ENCODE data around the gene SUSD4. TPM values are rescaled to one million over a fixed set of nuclear protein-coding genes. Genes with fewer than 3 reads are reported as not detected.

SUSD4 gene
- total and polyA plus RNA-seq, 2 of the 4 experiments (the other 2 are of a cell fraction), result 1.8 to 2.7 TPM

GRCh38 chr1:223257856-223258550 is 106.0 kb downstream of the SUSD4 start:
- in situ Hi-C loops (cut with MboI; ENCODE audit: low sequenced_read_pairs) (no loop called here), intact Hi-C loops (cut with micrococcal nuclease) (no loop called here), dilution Hi-C loops (cut with HindIII; ENCODE audit: low sequenced_read_pairs, unreplicated experiment) (no loop called here)
- H4K20me1 ChIP-seq (ENCODE audit: insufficient read depth, low read length), result no peaks in the 10 kb centered on the region
- ChIA-PET POLR2A (ENCODE audit: unreplicated experiment) (no interaction called here), CTCF (interaction anchor here (0.6 kb wide), 1 partner anchor 20 kb away, joined by 3 read pairs; no protein-coding TSS in a partner anchor)
- H3K4me3 ChIP-seq (ENCODE audit: insufficient read depth, low read depth, low read length), result no peak overlapping the region
- H3K4me1 ChIP-seq (ENCODE audit: control insufficient read depth, insufficient read depth, low read length), result no peaks in the 10 kb centered on the region
- no peak overlapping the region for H3K23ac ChIP-seq (ENCODE audit: low read depth, low read length)
- TF ChIP-seq, protein P1, sequence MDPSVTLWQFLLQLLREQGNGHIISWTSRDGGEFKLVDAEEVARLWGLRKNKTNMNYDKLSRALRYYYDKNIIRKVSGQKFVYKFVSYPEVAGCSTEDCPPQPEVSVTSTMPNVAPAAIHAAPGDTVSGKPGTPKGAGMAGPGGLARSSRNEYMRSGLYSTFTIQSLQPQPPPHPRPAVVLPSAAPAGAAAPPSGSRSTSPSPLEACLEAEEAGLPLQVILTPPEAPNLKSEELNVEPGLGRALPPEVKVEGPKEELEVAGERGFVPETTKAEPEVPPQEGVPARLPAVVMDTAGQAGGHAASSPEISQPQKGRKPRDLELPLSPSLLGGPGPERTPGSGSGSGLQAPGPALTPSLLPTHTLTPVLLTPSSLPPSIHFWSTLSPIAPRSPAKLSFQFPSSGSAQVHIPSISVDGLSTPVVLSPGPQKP (IDR thresholded peaks at IDR 0.05; ENCODE audit: borderline replicate concordance, low read depth, low read length), result no peak
- TF ChIP-seq RAD21 (IDR thresholded peaks at IDR 0.05; ENCODE audit: low read length), result no peak
- TF ChIP-seq MAZ (IDR thresholded peaks at IDR 0.05; ENCODE audit: borderline replicate concordance, low read depth, low read length), result no peak
- TF ChIP-seq RCOR1 (IDR thresholded peaks at IDR 0.05; ENCODE audit: insufficient replicate concordance, low read length), result no peak
- no peak for TF ChIP-seq RFX5 (IDR thresholded peaks at IDR 0.05; ENCODE audit: low read depth, low read length)
- no peak for TF ChIP-seq NFE2L2 (IDR thresholded peaks at IDR 0.05; ENCODE audit: low read depth, low read length)
- TF ChIP-seq FOS (IDR thresholded peaks at IDR 0.05; ENCODE audit: low read depth, low read length), result no peak
- no peak overlapping the region for H4K5ac ChIP-seq (ENCODE audit: low read depth, low read length)
- no peak overlapping the region for H2AK9ac ChIP-seq (replicated peaks; ENCODE audit: low read depth, low read length, poor library complexity)
- no peak overlapping the region for H2BK20ac ChIP-seq (ENCODE audit: low read depth, low read length)
- H3K27me3 ChIP-seq (ENCODE audit: control insufficient read depth, insufficient read depth, low read length), result peaks cover 20% of the 10 kb centered on the region
- no peak overlapping the region for H3K14ac ChIP-seq (replicated peaks; ENCODE audit: low read depth, low read length)
- H4K91ac ChIP-seq (ENCODE audit: insufficient read depth, low read depth, low read length), result no peak overlapping the region
- no peak overlapping the region for H2AFZ ChIP-seq (replicated peaks; ENCODE audit: low read length, poor library complexity)
- no CpG with 5 or more reads among the region's 8 CpGs for WGBS, 2 experiments (ENCODE audit: extremely low coverage in 2 of 2, insufficient read length in 1 of 2)
- no TSS peak for BruUV-seq (replicated peaks)
- no peak overlapping the region for H2BK15ac ChIP-seq (ENCODE audit: low read depth, low read length)
- no peak for ATAC-seq (ENCODE audit: low read depth)
- H2BK120ac ChIP-seq (ENCODE audit: low read depth, low read length), result no peak overlapping the region
- H2BK5ac ChIP-seq (ENCODE audit: low read depth, low read length, poor library complexity, severe bottlenecking), result no peak overlapping the region
- H4K8ac ChIP-seq (ENCODE audit: low read depth in 2 of 2, low read length in 2 of 2), result no peak overlapping the region
- no peak overlapping the region for H3K18ac ChIP-seq (ENCODE audit: low read depth, low read length)
- H3K36me3 ChIP-seq (ENCODE audit: control insufficient read depth, insufficient read depth, low read length), result no peaks in the 10 kb centered on the region
- no peak overlapping the region for H3K4ac ChIP-seq (ENCODE audit: low read depth, low read length)
- H3K9me3 ChIP-seq (ENCODE audit: control insufficient read depth, insufficient read depth, low read length), result no peaks in the 10 kb centered on the region
- H2AK5ac ChIP-seq (ENCODE audit: low read depth, low read length), result no peak overlapping the region
- no peak overlapping the region for H3K56ac ChIP-seq (ENCODE audit: extremely low read depth, insufficient read depth, low read length)
- H3K27ac ChIP-seq (ENCODE audit: insufficient read depth, low read length), result no peak overlapping the region
- H3K9ac ChIP-seq (ENCODE audit: low read depth, low read length), result no peak overlapping the region
- H3K4me2 ChIP-seq (ENCODE audit: low read depth, low read length), result no peak overlapping the region
- no peaks in the 10 kb centered on the region for H3K79me1 ChIP-seq (ENCODE audit: low read depth in 1 of 2, low read length in 2 of 2)
- H3K9me1 ChIP-seq (ENCODE audit: insufficient read depth, low read length), result no peaks in the 10 kb centered on the region
- DNase-seq, result no peak
